SHP77 (cell line): ENCODE measurements around the gene HMMR.
"Not testable (repeated sequence)": the region's sequence is repeated elsewhere in the genome, so short reads cannot be mapped to it uniquely, and the experiment has no call there.

ENCODE experiments used
- DNase-seq, 2 experiments: peaks; one replicate each; lab custom pipeline; 2025; lab: John Stamatoyannopoulos, UW

The HMMR gene

DNA sequence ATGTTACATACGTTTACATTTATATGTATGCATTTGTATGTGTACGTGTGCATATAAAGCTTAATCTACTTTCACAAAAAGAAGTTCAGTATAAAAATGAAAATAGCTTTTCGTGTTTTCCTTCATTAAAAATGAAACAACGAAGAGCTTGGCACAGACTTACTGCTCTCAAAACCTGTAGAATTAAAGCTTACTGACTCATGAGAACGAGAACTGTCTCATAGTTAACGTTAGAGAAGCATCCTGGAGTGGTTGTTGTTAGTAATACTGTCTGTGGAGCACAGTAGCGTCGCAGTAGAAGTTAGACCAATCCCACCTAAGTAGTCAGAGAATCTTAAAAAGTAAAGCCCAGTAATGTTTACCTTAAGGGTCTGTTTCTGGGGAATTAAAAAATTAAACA is 46.3 kb downstream of the HMMR start:
- DNase-seq, result no peak

DNA sequence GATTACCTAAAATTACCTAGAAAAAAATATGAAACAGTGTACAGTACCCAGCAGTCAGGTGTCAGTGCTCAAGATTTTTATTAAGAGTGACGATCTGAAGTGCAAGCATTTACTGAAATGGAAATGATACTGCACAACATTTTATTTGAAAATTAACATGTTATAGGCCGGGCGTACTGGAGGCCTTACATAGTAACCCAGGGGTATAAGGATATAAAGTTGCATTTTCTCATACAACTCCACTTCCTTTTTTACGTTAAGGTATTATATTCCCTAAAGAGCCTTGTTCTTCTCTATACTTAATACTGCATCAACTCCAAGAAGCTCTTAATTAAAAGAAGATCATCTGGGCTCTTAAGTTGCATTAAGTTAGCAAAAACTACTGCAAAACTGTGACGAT is 48.3 kb downstream of the HMMR start:
- no peak for DNase-seq

DNA sequence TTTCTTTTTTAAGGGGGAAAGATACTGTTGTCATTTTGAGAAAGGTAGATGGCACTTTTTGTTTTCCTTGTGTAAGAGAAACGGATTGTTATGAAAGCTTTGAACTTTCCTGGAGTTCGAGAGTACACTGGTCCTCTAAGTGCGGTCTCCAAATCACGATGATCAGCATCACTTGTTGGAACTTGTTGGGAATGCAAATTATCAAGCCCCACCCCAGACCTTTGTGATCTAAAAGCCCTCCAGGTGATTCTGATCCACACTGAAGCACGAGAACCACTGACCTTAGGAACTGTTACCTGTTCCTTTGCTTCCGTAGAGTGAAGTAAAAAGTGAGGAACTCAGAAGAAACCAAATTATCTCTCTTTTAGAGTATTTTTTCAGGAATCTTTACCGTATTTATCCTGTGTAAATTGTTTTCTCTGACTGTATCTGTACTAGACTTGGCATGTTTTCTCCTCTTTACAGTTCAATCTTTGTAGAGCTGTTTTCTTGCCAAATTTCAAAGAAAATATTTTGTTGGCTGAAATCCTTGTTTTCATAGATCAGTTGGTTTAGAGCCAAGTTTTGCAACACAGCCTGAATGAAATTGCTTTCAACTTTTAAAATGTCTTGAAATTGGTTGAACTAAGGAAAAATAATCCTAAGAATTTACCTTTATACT is 49.0 kb downstream of the HMMR start:
- DNase-seq, result no peak

DNA sequence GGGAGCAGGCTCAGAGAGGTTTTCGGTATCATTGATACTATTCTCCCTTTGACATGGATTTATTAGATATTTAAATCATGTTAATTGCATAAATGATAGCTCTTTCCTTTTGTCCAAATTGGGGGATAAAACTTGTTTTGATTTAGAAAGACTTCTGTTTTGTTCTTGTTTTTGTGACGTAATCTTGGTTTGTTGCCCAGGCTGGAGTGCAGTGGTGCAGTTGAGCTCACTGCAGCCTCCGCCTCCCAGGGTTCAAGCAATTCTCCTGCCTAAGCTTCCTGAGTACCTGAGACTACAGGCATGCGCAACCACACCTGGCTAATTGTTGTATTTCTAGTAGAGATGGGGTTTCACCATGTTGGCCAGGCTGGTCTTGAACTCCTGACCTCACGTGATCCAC is 52.1 kb downstream of the HMMR start:
- DNase-seq, result no peak

DNA sequence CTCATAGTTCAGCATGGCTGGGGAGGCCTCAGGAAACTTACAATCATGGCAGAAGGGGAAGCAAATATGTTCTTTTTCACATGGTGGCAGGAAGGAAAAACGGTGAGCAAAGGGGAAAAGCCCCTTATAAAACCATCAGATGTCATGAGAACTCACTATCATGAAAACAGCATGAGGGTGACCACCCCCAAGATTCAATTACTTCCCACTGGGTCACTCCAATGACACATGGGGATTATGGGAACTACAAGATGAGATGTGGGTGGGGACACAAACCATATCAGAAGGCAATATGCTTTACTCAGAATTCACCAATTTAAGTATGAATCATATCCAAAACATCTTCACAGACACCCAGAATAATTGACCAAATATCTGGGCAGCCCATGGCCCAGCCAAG is 64.7 kb downstream of the HMMR start:
- DNase-seq, result no peak

DNA sequence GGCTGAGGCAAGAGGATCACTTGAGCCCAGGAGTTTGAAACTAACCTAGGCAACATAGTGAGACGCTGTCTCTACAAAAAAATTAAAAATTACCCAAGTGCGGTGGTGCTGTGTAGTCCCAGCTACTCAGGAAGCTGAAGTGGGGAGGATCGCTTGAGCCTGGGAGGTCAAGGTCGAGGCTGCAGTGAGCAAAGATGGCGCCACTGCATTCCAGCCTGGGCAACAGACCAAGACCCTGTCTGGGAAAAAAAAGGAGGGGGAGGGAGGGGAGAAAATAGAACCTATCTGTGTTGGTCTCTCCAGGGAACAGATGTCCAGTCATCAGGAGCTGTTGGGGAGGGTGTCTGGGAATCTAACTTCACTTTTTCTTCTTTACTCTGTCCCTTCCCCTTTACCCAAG is 69.3 kb downstream of the HMMR start:
- no peak for DNase-seq

DNA sequence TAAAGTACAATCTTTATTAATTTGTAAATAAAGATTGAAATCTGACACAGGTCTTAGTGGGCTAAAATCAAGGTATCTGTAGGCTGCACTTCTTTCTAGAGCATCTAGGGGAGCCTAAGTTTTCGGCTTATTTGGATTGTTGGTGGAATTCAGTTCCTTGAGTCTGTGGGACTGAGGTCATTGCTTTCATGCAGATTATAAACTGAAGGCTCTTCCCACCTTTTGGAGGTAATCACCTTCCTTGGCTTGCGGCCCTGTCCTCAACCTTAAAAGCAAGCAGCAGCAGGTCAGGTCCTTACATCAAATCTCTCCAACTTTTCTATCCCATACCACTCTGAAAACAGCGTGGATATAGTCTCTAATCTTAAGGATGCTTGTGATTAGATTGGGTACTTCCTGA is 70.8 kb downstream of the HMMR start:
- no peak for DNase-seq

DNA sequence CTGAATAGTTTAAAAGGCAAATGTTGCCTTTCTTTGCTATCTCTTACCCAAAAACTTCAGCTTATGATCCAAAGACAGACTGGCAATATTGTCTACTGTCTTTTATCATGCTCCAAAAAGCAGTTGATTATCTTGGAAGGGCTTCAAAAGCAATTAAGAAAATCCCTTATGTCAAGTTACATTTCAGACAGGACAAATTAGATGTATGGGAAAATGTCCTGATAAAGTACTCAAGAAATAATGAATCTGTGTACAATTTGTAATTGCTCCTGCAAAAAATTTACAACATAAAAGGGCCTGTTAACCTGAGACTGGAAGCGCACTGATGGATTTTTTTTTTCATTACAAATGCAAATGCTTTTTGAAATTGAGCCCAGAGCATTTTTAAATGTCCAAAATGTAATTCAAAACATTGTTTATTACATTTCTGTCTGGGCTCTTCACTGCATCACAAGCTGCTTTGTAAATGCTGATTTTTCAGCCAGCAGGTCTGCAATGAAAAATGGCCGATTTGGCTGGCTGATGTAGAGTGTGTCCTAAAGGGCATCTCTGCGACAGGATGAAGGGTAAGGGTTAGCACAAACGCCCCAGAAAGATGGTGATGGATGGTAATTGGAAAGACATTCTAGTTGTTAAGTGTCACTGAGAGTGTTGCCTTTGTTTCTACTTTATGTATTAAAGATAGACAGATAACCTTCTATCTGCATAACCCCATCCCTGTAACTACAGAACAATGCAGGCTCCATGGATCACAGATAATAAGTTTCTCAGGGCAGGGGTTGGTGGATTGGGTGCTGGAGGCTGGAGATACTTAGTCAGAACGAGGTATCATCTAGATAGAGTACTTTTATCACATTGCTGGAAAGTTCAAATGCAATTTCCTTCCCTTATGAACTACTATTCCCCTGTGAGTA is 72.0 kb downstream of the HMMR start:
- no peak for DNase-seq

DNA sequence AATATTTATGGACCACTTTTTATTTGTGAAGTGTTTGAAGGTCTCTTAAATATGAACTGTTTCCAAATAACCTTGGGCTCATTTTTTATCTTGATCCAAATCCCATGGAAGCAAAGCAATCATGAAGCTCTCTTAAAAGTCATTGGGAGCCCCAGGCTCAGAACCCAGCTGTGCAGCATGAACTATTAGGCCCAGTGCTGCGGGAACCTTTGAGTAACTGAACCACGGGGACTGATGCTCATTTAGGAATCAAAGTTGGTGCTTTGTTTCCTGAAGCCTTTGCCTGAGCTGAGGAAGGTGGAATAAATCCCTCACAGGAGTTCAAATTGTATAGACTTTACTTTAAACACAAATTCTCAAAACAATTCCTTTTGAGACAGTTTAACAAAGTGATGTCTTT is 72.8 kb downstream of the HMMR start:
- DNase-seq, result no peak

DNA sequence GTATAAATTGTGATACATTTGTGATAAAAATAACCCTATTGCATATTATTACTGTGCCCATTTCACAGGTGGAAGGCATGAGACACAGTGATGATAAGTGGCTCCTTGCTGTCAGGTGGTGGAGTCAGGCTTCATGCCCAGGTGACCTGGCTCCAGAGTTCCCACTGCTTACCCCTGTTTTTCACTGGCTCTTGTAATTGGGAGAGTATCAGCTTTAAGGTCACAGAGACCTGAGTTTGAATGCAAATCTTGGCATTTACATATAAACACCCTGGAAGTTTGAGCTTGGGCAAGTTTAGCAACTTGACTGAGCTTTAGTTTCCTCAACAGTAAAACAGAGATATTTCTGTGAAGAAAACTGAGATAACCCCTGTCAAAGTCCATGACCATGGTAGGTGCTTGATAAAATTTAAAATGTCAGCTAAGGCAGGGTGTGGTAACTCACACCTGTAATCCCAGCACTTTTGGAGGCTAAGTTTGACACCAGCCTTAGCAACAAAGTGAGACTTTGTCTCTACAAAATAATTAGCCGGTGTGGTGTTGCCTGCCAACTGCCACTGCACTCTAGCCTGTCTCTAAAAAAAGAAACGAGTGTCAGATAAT is 74.2 kb downstream of the HMMR start:
- no peak for DNase-seq

DNA sequence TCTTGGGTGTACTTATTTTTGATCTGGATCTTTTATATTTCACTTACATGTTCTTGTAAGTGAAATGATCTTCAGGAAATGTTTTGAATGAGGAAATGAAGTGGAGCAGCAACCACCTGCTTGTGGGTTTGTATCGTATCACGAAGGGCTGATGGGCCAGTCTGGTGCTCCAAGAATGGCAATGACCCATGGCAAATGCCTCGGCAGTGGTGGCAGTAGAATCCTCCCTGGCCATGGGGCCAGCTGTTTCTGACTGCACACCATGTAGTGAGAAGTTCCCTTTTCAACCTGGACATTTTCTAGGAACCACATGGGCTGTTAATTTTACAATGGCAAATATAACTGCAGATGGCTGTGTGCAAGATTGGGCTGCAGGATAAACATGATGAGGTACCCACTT is 74.9 kb downstream of the HMMR start:
- DNase-seq, result no peak

DNA sequence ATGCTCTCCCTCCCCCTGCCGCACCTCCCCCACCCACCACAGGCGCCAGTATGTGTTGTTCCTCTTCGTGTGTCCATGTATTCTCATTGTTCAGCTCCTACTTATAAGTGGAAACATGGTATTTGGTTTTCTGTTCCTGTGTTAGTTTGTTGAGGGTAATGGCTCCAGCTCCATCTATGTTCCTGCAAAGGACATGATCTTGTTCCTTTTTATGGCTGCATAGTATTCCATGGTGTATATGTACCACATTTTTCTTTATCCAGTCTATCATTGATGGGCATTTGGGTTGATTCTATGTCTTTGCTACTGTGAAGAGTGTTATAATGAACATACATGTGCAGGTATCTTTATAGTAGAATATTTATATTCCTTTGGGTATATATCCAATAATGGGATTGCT is 76.0 kb downstream of the HMMR start:
- DNase-seq, result not testable (repeated sequence)

DNA sequence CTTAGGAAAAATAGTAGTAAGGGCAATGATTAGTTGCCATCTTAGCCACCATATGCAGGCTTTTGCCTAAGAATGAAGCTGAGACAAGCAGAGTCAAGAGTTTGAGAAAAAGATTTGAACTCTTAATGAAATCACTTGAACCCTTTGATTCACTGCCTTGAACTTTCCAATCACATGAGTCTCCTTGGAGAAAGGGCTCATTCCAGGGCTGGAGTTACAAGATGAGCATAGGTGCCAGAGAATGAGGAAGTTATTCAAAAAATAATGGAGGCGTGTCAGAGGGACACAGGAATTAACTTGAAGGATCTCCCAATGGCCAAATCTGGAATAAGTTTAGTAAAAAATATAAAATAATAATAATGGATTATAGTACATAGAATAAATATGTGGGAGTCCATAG is 80.3 kb downstream of the HMMR start:
- DNase-seq, result no peak
